ENCODE results near the gene MDM4.

DNA sequence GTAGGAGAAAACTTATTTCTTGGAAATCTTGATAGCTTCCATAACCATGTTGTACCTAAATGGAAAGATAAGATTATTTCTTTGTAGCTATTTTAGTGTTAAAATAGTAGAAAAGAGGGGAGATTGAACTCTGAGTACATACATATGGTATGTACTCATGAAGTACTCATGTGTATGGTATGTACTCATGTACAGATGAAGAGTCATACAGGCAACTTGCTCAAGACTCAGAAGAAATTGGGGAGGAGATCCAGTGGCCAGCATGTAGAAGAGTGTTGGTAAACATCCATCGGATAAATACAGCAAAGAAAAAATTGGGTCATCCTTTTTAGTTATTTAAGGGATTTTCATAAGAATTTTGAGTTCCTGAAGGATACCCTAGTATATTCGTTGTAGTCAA is 29.0 kb downstream of the MDM4 start:
- no peak for TF ChIP-seq POLR2A (IDR thresholded peaks at IDR 0.05)
- TF ChIP-seq, protein P1, sequence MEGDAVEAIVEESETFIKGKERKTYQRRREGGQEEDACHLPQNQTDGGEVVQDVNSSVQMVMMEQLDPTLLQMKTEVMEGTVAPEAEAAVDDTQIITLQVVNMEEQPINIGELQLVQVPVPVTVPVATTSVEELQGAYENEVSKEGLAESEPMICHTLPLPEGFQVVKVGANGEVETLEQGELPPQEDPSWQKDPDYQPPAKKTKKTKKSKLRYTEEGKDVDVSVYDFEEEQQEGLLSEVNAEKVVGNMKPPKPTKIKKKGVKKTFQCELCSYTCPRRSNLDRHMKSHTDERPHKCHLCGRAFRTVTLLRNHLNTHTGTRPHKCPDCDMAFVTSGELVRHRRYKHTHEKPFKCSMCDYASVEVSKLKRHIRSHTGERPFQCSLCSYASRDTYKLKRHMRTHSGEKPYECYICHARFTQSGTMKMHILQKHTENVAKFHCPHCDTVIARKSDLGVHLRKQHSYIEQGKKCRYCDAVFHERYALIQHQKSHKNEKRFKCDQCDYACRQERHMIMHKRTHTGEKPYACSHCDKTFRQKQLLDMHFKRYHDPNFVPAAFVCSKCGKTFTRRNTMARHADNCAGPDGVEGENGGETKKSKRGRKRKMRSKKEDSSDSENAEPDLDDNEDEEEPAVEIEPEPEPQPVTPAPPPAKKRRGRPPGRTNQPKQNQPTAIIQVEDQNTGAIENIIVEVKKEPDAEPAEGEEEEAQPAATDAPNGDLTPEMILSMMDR (IDR thresholded peaks at IDR 0.05 in 4 of 5, conservative IDR thresholded peaks at IDR 0.05 in 1 of 5), result no peak

Data from gastrocnemius medialis (tissue), 4 donors.